Measurements from ENCODE around the gene ABLIM2. TPM values are rescaled to one million over a fixed set of nuclear protein-coding genes. Genes with fewer than 3 reads are reported as not detected.

The ABLIM2 gene
- total and polyA plus RNA-seq, 10 of the 15 experiments (the other 5 are each of a cell fraction or from before 2014, with no cell fraction given): 0.03 to 0.15 (median 0.05) TPM; not detected in 7

DNA sequence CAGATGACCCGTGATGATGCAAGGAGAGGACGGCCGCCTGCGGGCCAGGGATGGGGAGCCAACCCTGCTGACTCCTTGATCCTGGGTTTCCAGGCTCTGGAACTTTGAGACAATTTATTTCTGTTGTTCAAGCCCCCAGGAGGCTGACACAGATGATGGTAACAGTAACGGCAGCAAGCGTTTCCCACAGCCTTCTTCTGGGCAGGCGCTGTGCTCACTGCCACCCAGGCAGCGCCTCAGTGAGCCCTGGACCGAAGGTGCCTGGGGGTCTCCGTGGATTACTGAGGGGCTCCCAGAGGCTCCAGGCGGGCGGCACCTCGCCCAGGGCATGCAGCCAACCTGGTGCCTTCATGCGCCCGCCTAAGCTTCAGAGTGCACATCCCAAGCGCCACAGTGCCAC is 115.0 kb downstream of the ABLIM2 start:
- Histone ChIP-seq H4K20me1 (ENCODE audit: control insufficient read depth, insufficient read depth) (no peaks in the 10 kb centered on the region), H3K79me2 (ENCODE audit: control insufficient read depth, insufficient read depth, low read length) (no peaks in the 10 kb centered on the region), H3K27ac (ENCODE audit: control insufficient read depth, insufficient read depth) (no peak overlapping the region), H3K4me3 (no peak overlapping the region), H3K9ac (ENCODE audit: control insufficient read depth, insufficient read depth, low read length) (no peak overlapping the region), H3K9me3 (replicated peaks; ENCODE audit: control insufficient read depth, insufficient read depth, low read length) (no peaks in the 10 kb centered on the region), H3K4me1 (ENCODE audit: control insufficient read depth, insufficient read depth, low read length) (no peaks in the 10 kb centered on the region), H3K4me2 (ENCODE audit: control insufficient read depth, insufficient read depth) (no peak overlapping the region), H3K36me3 (ENCODE audit: control insufficient read depth in 2 of 2, insufficient read depth in 2 of 2, low read length in 1 of 2) (no peaks in the 10 kb centered on the region), H3K27me3 (replicated peaks in 1 of 2; ENCODE audit: control insufficient read depth in 2 of 2, insufficient read depth in 2 of 2, low read length in 1 of 2) (peaks cover 0 to 2% of the 10 kb centered on the region in 2 experiments; a peak in 2 of 4 replicates), H2AFZ (ENCODE audit: control insufficient read depth, low read depth, low read length) (no peak overlapping the region)
- BruUV-seq (replicated peaks): no TSS peak
- ChIA-PET RAD21 (ENCODE audit: unreplicated experiment) (no interaction called here), SMC1A (ENCODE audit: uncharacterized antibody, unreplicated experiment) (no interaction called here), CTCF (no interaction called here), POLR2A (no interaction called here)
- in situ Hi-C loops (cut with MboI): no loop called here
- intact Hi-C loops (cut with micrococcal nuclease; ENCODE audit: unreplicated experiment): no loop called here
- 54% methylated on average over 16 of the region's 16 CpGs for WGBS (ENCODE audit: insufficient coverage, insufficient replicate concordance, low lambda C conversion rate, missing lambda C conversion rate)
- DNase-seq (ENCODE audit: low read depth, low spot score): no peak
- TF ChIP-seq ZZZ3 (IDR thresholded peaks at IDR 0.05; ENCODE audit: control insufficient read depth, insufficient read length, low read depth) (no peak), ZBED1 (IDR thresholded peaks at IDR 0.05; ENCODE audit: borderline replicate concordance) (no peak), FOXM1 (IDR thresholded peaks at IDR 0.05; ENCODE audit: low read depth, low read length) (no peak), KLF5 (IDR thresholded peaks at IDR 0.05; ENCODE audit: partially characterized antibody) (no peak), CREB1 (IDR thresholded peaks at IDR 0.05; ENCODE audit: low read depth) (no peak), PAX8 (IDR thresholded peaks at IDR 0.05) (no peak), CEBPB (IDR thresholded peaks at IDR 0.05; ENCODE audit: borderline replicate concordance in 1 of 2, low read depth in 2 of 2, low read length in 2 of 2) (no peak), NR2C2 (IDR thresholded peaks at IDR 0.05; ENCODE audit: borderline replicate concordance, control insufficient read depth, insufficient read length, low read depth) (no peak), STAT1 (conservative IDR thresholded peaks at IDR 0.05) (no peak), SPI1 (IDR thresholded peaks at IDR 0.05; ENCODE audit: borderline replicate concordance, insufficient read depth, low read depth, low read length) (no peak), MYB (IDR thresholded peaks at IDR 0.05; ENCODE audit: borderline replicate concordance, low read depth, low read length) (no peak), NR2C1 (IDR thresholded peaks at IDR 0.05) (no peak)
- TF ChIP-seq, protein P1, sequence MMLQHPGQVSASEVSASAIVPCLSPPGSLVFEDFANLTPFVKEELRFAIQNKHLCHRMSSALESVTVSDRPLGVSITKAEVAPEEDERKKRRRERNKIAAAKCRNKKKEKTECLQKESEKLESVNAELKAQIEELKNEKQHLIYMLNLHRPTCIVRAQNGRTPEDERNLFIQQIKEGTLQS (IDR thresholded peaks at IDR 0.05; ENCODE audit: borderline replicate concordance, extremely low read depth, low read depth, low read length): no peak
- TF ChIP-seq, protein P2, sequence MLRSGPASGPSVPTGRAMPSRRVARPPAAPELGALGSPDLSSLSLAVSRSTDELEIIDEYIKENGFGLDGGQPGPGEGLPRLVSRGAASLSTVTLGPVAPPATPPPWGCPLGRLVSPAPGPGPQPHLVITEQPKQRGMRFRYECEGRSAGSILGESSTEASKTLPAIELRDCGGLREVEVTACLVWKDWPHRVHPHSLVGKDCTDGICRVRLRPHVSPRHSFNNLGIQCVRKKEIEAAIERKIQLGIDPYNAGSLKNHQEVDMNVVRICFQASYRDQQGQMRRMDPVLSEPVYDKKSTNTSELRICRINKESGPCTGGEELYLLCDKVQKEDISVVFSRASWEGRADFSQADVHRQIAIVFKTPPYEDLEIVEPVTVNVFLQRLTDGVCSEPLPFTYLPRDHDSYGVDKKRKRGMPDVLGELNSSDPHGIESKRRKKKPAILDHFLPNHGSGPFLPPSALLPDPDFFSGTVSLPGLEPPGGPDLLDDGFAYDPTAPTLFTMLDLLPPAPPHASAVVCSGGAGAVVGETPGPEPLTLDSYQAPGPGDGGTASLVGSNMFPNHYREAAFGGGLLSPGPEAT (IDR thresholded peaks at IDR 0.05; ENCODE audit: low read depth): no peak
- ATAC-seq: no peak
- FAIRE-seq: no peak
